ENCODE measurements around the gene CXXC1.
A peak's percentile ranks its signal among the peaks of the same experiment; 100 is the strongest.
"Not testable (repeated sequence)": the region's sequence is repeated elsewhere in the genome, so short reads cannot be mapped to it uniquely, and the experiment has no call there.

CXXC1 gene

GRCh38 chr18:50279752-50280151 lies 7.7 kb downstream of the CXXC1 start:
- peak overlapping the region in 1 of 7 experiments; percentile 77 for H3K4me3 ChIP-seq
- peak overlapping the region in 3 of 21 experiments; percentile 9 to 95 (median 92) for H3K27ac ChIP-seq

GRCh38 chr18:50277942-50278341 lies 9.6 kb downstream of the CXXC1 start:
- H3K27ac ChIP-seq, result no peak overlapping the region
- H3K4me3 ChIP-seq, result no peak overlapping the region

- no peak overlapping the region for H3K4me3 ChIP-seq
- no peak overlapping the region for H3K27ac ChIP-seq
These were observed 11.0 kb downstream of the CXXC1 start for GRCh38 chr18:50276452-50276851.

- Histone ChIP-seq H3K27ac (no peak overlapping the region), H3K4me3 (no peak overlapping the region)
These were observed 11.9 kb downstream of the CXXC1 start for GRCh38 chr18:50275503-50276036.

GRCh38 chr18:50274941-50275340 lies 12.6 kb downstream of the CXXC1 start:
- Histone ChIP-seq H3K27ac (no peak overlapping the region), H3K4me3 (no peak overlapping the region)

- Histone ChIP-seq H3K4me3 (no peak overlapping the region), H3K27ac (no peak overlapping the region)
These were observed 13.4 kb downstream of the CXXC1 start for GRCh38 chr18:50274044-50274442.

- no peak overlapping the region for H3K27ac ChIP-seq
These were observed 14.1 kb downstream of the CXXC1 start for GRCh38 chr18:50273203-50274043.

GRCh38 chr18:50272568-50272967 lies 14.9 kb downstream of the CXXC1 start:
- H3K27ac ChIP-seq, result no peak overlapping the region
- H3K4me3 ChIP-seq, result no peak overlapping the region

More at GRCh38 chr18:50273203-50274043, 14.1 kb downstream of the CXXC1 start:
- H3K4me3 ChIP-seq, result no peak overlapping the region

- H3K27ac ChIP-seq, result peak overlapping the region in 20 of 21 experiments; percentile 42 to 86 (median 71)
- H3K4me3 ChIP-seq, result peak overlapping the region; percentile 28 to 57 (median 47)
These were observed 19.3 kb downstream of the CXXC1 start for GRCh38 chr18:50268022-50268747.

GRCh38 chr18:50266248-50266704 lies 21.2 kb downstream of the CXXC1 start, which contains the start of gene CFAP53:
Gene CFAP53, minus strand, starts transcription at chr18:50266495. Its CDS starts 91 bp downstream, at chr18:50266404.
- Histone ChIP-seq H3K27ac (peak within 1 kb of the TSS in 10 of 21 experiments; percentile 5 to 69 (median 36)), H3K4me3 (peak within 1 kb of the TSS; percentile 32 to 68 (median 58))

GRCh38 chr18:50262977-50263376 lies 24.5 kb downstream of the CXXC1 start:
- Histone ChIP-seq H3K27ac (no peak overlapping the region), H3K4me3 (no peak overlapping the region)

GRCh38 chr18:50250935-50251334 lies 36.6 kb downstream of the CXXC1 start:
- H3K4me3 ChIP-seq, result no peak overlapping the region

GRCh38 chr18:50249576-50249975 lies 37.9 kb downstream of the CXXC1 start:
- no peak overlapping the region for H3K27ac ChIP-seq
- H3K4me3 ChIP-seq, result no peak overlapping the region

More at GRCh38 chr18:50250935-50251334, 36.6 kb downstream of the CXXC1 start:
- no peak overlapping the region for H3K27ac ChIP-seq

- no peak overlapping the region for H3K27ac ChIP-seq
- no peak overlapping the region for H3K4me3 ChIP-seq
These were observed 39.9 kb downstream of the CXXC1 start for GRCh38 chr18:50247561-50247960.

GRCh38 chr18:50241768-50242167 lies 45.7 kb downstream of the CXXC1 start:
- H3K27ac ChIP-seq, H3K4me3 ChIP-seq: not testable (repeated sequence)

- Histone ChIP-seq H3K27ac (peak overlapping the region in 2 of 21 experiments; percentile 5 to 17), H3K4me3 (no peak overlapping the region)
These were observed 47.4 kb downstream of the CXXC1 start for GRCh38 chr18:50240080-50240563.

GRCh38 chr18:50232419-50232818 lies 55.1 kb downstream of the CXXC1 start:
- H3K4me3 ChIP-seq, result no peak overlapping the region
- no peak overlapping the region for H3K27ac ChIP-seq

Data from skin epidermis (tissue), 12 donors.